GM19025 (cell line): ENCODE measurements around the gene PIGP.
"Not testable (repeated sequence)": the region's sequence is repeated elsewhere in the genome, so short reads cannot be mapped to it uniquely, and the experiment has no call there.

Source experiments
- ATAC-seq: cut with Tn5 transposase; IDR thresholded peaks from one replicate; pipeline ENCODE4 v1.9.1; 2021; ENCODE audit warnings: mild to moderate bottlenecking, low read depth, moderate library complexity; ENCODE audit not compliant: unreplicated experiment

PIGP gene

GRCh38 chr21:37077403-37077802, 4.5 kb upstream of the PIGP start:
- ATAC-seq, result no peak

- no peak for ATAC-seq
Measured at GRCh38 chr21:37076087-37076850, 3.4 kb upstream of the PIGP start.

- no peak for ATAC-seq
Measured at GRCh38 chr21:37075214-37075770, 2.4 kb upstream of the PIGP start.

GRCh38 chr21:37074546-37074945, 1.7 kb upstream of the PIGP start:
- no peak for ATAC-seq

GRCh38 chr21:37074197-37074510, 1.3 kb upstream of the PIGP start:
- no peak for ATAC-seq

GRCh38 chr21:37073417-37074196, 736 bp upstream of the PIGP start:
- peak; percentile 31 for ATAC-seq

- ATAC-seq, result peak; percentile 32
Measured at GRCh38 chr21:37072274-37072987, 440 bp downstream of the PIGP start.

- ATAC-seq, result no peak
Measured at GRCh38 chr21:37071561-37072273, 1.2 kb downstream of the PIGP start.

- no peak for ATAC-seq
Measured at GRCh38 chr21:37065561-37066177, 7.2 kb downstream of the PIGP start.

- ATAC-seq, result no peak
Measured at GRCh38 chr21:37064841-37065240, 8.0 kb downstream of the PIGP start.

- ATAC-seq, result no peak
Measured at GRCh38 chr21:37063433-37063832, 9.4 kb downstream of the PIGP start.

GRCh38 chr21:37062593-37062935, 10.3 kb downstream of the PIGP start:
- ATAC-seq, result no peak

- ATAC-seq, result no peak
Measured at GRCh38 chr21:37061926-37062592, 10.8 kb downstream of the PIGP start.

- no peak for ATAC-seq
Measured at GRCh38 chr21:37060296-37060695, 12.6 kb downstream of the PIGP start.

GRCh38 chr21:37059181-37059580, 13.7 kb downstream of the PIGP start:
- no peak for ATAC-seq

GRCh38 chr21:37058261-37058660, 14.6 kb downstream of the PIGP start:
- ATAC-seq, result no peak

- ATAC-seq, result no peak
Measured at GRCh38 chr21:37057614-37058013, 15.3 kb downstream of the PIGP start.

GRCh38 chr21:37055271-37055855, 17.5 kb downstream of the PIGP start:
- ATAC-seq, result no peak

GRCh38 chr21:37049741-37050140, 23.1 kb downstream of the PIGP start:
- not testable (repeated sequence) for ATAC-seq
